Measurements from ENCODE around the gene CENPE.

CENPE gene

GRCh38 chr4:103126126-103126525 lies 72.0 kb downstream of the CENPE start:
- TF ChIP-seq, protein P1, sequence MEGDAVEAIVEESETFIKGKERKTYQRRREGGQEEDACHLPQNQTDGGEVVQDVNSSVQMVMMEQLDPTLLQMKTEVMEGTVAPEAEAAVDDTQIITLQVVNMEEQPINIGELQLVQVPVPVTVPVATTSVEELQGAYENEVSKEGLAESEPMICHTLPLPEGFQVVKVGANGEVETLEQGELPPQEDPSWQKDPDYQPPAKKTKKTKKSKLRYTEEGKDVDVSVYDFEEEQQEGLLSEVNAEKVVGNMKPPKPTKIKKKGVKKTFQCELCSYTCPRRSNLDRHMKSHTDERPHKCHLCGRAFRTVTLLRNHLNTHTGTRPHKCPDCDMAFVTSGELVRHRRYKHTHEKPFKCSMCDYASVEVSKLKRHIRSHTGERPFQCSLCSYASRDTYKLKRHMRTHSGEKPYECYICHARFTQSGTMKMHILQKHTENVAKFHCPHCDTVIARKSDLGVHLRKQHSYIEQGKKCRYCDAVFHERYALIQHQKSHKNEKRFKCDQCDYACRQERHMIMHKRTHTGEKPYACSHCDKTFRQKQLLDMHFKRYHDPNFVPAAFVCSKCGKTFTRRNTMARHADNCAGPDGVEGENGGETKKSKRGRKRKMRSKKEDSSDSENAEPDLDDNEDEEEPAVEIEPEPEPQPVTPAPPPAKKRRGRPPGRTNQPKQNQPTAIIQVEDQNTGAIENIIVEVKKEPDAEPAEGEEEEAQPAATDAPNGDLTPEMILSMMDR (IDR thresholded peaks at IDR 0.05; ENCODE audit: borderline replicate concordance, insufficient read depth, low read depth, low read length) = no peak
- H3K4me3 ChIP-seq (ENCODE audit: low read depth, low read length) = no peak overlapping the region

DNA sequence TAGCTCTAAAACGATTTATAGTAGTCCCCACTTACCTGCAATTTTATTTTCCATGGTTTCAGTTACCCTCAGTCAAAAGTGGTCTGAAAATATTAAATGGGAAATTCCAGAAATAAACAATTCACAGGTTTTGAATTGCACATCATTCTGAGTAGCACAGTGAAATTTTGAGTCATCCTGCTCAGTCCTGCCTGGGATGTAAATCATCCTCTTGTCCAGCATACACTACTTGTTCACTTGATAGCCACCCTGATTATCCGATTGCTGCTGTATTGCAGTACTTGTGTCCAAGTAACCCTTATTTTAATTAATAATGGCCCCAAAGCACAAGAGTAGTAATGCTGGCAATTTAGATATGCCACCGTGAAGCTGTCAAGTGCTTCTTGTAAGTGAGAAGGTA lies 75.0 kb downstream of the CENPE start:
- TF ChIP-seq, protein P1 (IDR thresholded peaks at IDR 0.05; ENCODE audit: borderline replicate concordance, insufficient read depth, low read depth, low read length) = no peak

DNA sequence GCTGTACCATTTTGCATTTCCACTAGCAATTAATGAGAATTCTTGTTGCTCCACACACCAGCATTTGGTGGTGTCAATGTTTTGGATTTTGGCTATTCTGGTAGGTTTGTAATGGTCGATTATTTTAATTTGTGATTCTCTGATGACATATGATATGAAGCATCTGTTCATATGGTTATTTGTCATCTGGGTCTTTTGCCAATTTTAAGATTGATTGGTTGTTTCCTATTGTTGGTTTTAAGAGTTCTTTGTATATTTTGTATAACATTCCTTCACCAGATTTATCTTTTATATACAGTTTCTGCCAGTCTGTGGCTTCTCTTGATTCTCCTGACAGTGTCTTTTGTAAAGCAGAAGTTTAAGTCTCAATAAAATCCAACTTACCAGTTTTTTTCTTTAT lies 80.0 kb downstream of the CENPE start:
- H3K4me3 ChIP-seq (ENCODE audit: low read depth, low read length) = no peak overlapping the region
- TF ChIP-seq, protein P1 (IDR thresholded peaks at IDR 0.05; ENCODE audit: borderline replicate concordance, insufficient read depth, low read depth, low read length) = no peak

More for the DNA sequence above, 75.0 kb downstream of the CENPE start:
- H3K4me3 ChIP-seq (ENCODE audit: low read depth, low read length) = no peak overlapping the region

- H3K4me3 ChIP-seq (ENCODE audit: low read depth, low read length) = no peak overlapping the region
- TF ChIP-seq, protein P1 (IDR thresholded peaks at IDR 0.05; ENCODE audit: borderline replicate concordance, insufficient read depth, low read depth, low read length) = no peak
These were observed 86.5 kb downstream of the CENPE start for GRCh38 chr4:103111598-103111997.

GRCh38 chr4:103108542-103108941 lies 89.6 kb downstream of the CENPE start:
- TF ChIP-seq, protein P1 (IDR thresholded peaks at IDR 0.05; ENCODE audit: borderline replicate concordance, insufficient read depth, low read depth, low read length) = no peak
- H3K4me3 ChIP-seq (ENCODE audit: low read depth, low read length) = no peak overlapping the region

DNA sequence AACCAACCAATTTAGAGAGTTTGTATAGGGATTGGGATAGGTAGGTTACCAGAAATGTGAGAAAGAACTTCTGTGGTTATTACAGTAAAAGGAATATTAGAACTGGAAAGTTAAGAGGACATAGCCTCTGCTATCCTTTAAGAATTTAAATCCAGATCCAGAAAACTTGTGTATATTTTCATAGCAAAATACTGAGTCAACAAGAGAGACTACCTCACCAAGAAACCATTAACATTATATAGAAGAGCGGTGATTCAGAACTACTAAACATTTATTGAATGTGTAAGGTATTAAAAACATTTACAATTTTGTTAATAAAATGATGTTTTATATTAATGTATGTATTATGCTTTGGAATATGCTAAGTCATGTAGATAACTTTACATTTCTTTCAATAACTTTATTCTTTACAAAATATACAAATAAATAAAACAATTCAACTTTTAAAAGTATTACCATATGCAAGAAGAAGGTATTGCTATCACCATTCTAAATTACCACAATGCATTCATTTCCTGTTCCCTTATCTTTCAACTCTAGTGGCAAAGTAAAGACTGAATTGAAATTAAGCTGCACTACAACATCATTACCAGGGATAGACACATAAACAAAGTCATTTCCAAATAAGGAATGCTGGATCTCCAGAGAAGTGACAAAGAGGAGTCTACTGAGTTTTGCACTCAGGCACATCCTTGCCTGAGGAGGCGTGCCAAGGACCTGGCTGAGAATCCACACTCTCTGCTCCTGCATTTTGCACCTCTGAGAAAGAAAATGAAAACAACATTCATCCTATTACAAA lies 92.4 kb downstream of the CENPE start:
- TF ChIP-seq, protein P1 (IDR thresholded peaks at IDR 0.05; ENCODE audit: borderline replicate concordance, insufficient read depth, low read depth, low read length) = no peak
- H3K4me3 ChIP-seq (ENCODE audit: low read depth, low read length) = no peak overlapping the region

DNA sequence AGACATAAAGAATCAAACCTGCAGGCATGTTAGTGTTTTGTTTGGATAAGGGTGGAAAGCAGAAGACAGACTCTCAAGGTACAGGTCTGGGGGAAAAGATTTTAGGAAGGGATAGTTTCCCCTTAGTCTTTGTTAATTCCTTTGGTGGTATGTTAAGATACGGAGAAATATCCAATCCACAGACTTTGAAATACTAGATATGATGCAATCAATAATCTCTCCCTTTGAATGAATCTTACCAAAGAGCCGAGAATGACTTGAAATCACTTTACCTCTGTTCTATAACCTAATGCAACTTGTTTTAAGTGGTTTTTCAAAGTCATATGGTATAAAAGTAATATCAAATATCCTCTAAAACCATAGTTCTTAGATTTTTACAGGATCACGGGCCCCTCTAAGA lies 93.3 kb downstream of the CENPE start:
- TF ChIP-seq, protein P1 (IDR thresholded peaks at IDR 0.05; ENCODE audit: borderline replicate concordance, insufficient read depth, low read depth, low read length) = no peak
- no peak overlapping the region for H3K4me3 ChIP-seq (ENCODE audit: low read depth, low read length)
